ENCODE results near the gene DLGAP1.

- peak in 3 of 4 experiments; percentile 48 to 66 (median 51) for TF ChIP-seq CTCF (IDR thresholded peaks at IDR 0.05)
- no peak for TF ChIP-seq POLR2AphosphoS5 (IDR thresholded peaks at IDR 0.05)
- TF ChIP-seq EP300 (IDR thresholded peaks at IDR 0.05): no peak
- no peak for TF ChIP-seq POLR2A (IDR thresholded peaks at IDR 0.05)
These were observed 751.4 kb downstream of the DLGAP1 start for GRCh38 chr18:3703732-3704176.
